Testis (tissue), 3 donors: ENCODE results near the gene TRIM50. TPM values are rescaled to one million over a fixed set of nuclear protein-coding genes. Genes with fewer than 3 reads are reported as not detected.
A peak's percentile ranks its signal among the peaks of the same experiment; 100 is the strongest.

ENCODE experiments used
- DNase-seq: peaks from one replicate; pipeline ENCODE4 v3.0.0-alpha.2; 2019
- H3K27ac ChIP-seq, 2 donors: fragments of 200-600 bp; sonication (generic); one replicate each; pipeline ENCODE4 v1.5.1; 2019
- H3K27me3 ChIP-seq: fragments of 200-600 bp; sonication (generic); one replicate; pipeline ENCODE4 v1.5.1; 2019
- H3K36me3 ChIP-seq: fragments of 200-600 bp; sonication (generic); one replicate; pipeline ENCODE4 v1.5.1; 2017; ENCODE audit warnings: low read depth; ENCODE audit errors: missing control alignments
- H3K4me1 ChIP-seq: fragments of 200-600 bp; sonication (generic); one replicate; pipeline ENCODE4 v1.5.1; 2019
- H3K4me3 ChIP-seq, 2 donors: fragments of 200-600 bp; sonication (generic); one replicate each; pipeline ENCODE4 v1.5.1; 2017 to 2019
- H3K9me3 ChIP-seq: fragments of 200-600 bp; sonication (generic); one replicate; pipeline ENCODE4 v1.5.1; 2017
- CTCF ChIP-seq, 3 experiments: fragments of 450-650 bp in 2 of 3; fragments of 200-600 bp in 1 of 3; sonication (generic) in 1 of 3; IDR thresholded peaks; one replicate each; pipeline ENCODE4 v1.5.1; 2016 to 2019; ENCODE audit warnings: antibody characterized with exemption in 3 of 3, mild to moderate bottlenecking in 2 of 3, moderate library complexity in 1 of 3
- POLR2A ChIP-seq: fragments of 450-650 bp; IDR thresholded peaks from one replicate; pipeline ENCODE4 v1.6.1; 2017; ENCODE audit warnings: antibody characterized with exemption, mild to moderate bottlenecking, moderate library complexity
- WGBS, 2 donors: methylation state at CpG; one replicate each; pipeline ENCODE4 v1.1.5; 2018; 5-methylcytosine and 5-hydroxymethylcytosine counted together
- intact Hi-C: fragments of 100-400 bp; cut with DNase I; formaldehyde crosslinking; loops from one replicate; pipeline ENCODE4 v1.15.1; 2023; ENCODE audit warnings: low total_unique reads
- polyA plus RNA-seq: library from polyadenylated mRNA; stranded (reverse); fragments of 350-450 nt; fragmentation: Illumina TruSeq; extraction: RNeasy Lipid Tissue Mini Kit (QIAGEN cat#74804); gene quantifications from one replicate; pipeline ENCODE4 v1.2.3, GENCODE V29; 2014; ENCODE audit warnings: low read depth, low replicate concordance; ENCODE audit not compliant: insufficient read depth
- total RNA-seq, 2 donors: library from RNA; depleted of rRNA; stranded (reverse); fragments of >200 nt; gene quantifications; one replicate each; pipeline ENCODE4 v1.2.3, GENCODE V29; 2016

Gene TRIM50
- total and polyA plus RNA-seq, 3 donors from 2014 or later, result 10.8 to 16.3 (median 13.5) TPM

- no peaks in the 10 kb centered on the region for H3K36me3 ChIP-seq
- intact Hi-C loops, result no loop called here
- no peak overlapping the region for H3K4me3 ChIP-seq
- no peak overlapping the region for H3K27ac ChIP-seq
- H3K4me1 ChIP-seq, result no peaks in the 10 kb centered on the region
- WGBS, 2 donors, result 74 to 77% methylated on average over 4 of the region's 4 CpGs
- no peak for TF ChIP-seq POLR2A
- no peak for TF ChIP-seq CTCF (IDR thresholded peaks at IDR 0.05)
- no peak for DNase-seq
- H3K27me3 ChIP-seq, result no peaks in the 10 kb centered on the region
- H3K9me3 ChIP-seq, result no peaks in the 10 kb centered on the region
Observed at GRCh38 chr7:73345538-73345937, 17.7 kb upstream of the TRIM50 start.

DNA sequence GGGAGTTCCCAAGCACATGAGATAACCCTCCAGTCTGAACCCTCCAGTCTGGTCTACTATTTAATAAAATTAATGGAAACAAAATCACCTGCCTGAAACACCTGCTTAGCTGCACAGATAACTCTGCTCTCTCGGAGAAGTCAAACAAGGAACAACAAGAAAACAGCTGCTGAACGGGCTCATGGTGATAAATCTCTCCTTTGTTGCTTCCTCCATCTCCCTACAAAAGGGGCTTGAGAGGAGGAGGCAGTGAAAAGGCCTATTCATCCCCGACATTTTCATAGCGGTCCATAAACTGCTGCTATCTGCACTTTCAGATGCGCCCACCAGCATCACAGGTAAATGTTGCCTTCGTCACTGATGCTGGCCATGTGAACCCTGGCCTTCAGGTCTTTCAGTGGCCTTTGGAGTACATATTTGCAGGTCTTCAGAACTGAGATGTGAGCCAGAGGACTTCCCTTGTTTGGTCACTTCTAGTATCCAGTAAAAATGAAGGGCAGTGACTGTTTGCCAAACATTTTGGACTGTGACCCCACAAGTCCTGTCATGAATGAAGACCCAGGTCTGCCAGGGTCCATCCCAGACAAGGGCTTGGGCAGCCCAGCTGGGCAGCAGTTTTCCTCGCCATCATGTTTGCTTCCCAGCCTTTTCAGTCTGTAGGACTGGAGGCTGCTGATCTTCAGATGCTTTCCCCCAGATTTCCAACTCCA lies 15.9 kb upstream of the TRIM50 start:
- Histone ChIP-seq H3K36me3 (no peaks in the 10 kb centered on the region), H3K27me3 (no peaks in the 10 kb centered on the region), H3K9me3 (no peaks in the 10 kb centered on the region), H3K4me1 (no peaks in the 10 kb centered on the region), H3K4me3 (no peak overlapping the region), H3K27ac (no peak overlapping the region)
- DNase-seq, result no peak
- intact Hi-C loops, result loop anchor here (5.0 kb wide), 1 partner anchor 108 kb away; no protein-coding TSS in a partner anchor
- TF ChIP-seq POLR2A (no peak), CTCF (IDR thresholded peaks at IDR 0.05) (no peak)
- 87 to 91% methylated on average over 7 of the region's 7 CpGs for WGBS, 2 donors

DNA sequence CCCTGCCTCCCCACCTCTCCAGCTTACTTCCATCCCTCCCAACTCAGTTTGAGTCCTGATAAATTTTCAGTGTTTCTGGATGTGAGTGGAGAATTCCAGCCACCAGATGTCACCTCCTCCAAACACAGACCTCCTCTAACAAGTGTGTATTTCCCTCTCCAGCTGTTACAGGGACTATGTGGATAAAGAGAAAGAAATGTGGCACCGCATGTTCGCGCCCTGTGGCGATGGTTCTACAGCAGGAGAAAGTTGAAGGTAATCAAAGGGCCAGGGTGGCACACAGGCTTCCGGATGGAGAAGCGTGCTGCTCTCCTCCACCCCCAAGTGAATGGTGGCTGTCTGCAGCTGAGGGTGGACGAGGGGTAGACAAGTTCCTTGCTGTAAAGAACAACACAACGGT lies 14.8 kb upstream of the TRIM50 start:
- Histone ChIP-seq H3K27me3 (no peaks in the 10 kb centered on the region), H3K36me3 (no peaks in the 10 kb centered on the region), H3K27ac (no peak overlapping the region), H3K4me3 (no peak overlapping the region), H3K9me3 (no peaks in the 10 kb centered on the region), H3K4me1 (no peaks in the 10 kb centered on the region)
- DNase-seq, result peak; percentile 33
- WGBS, 2 donors, result 51 to 58% methylated on average over 8 of the region's 8 CpGs
- intact Hi-C loops, result loop anchor here (5.0 kb wide), 1 partner anchor 110 kb away; no protein-coding TSS in a partner anchor
- no peak for TF ChIP-seq POLR2A
- peak in 2 of 3 experiments; percentile 45 for TF ChIP-seq CTCF (IDR thresholded peaks at IDR 0.05)

DNA sequence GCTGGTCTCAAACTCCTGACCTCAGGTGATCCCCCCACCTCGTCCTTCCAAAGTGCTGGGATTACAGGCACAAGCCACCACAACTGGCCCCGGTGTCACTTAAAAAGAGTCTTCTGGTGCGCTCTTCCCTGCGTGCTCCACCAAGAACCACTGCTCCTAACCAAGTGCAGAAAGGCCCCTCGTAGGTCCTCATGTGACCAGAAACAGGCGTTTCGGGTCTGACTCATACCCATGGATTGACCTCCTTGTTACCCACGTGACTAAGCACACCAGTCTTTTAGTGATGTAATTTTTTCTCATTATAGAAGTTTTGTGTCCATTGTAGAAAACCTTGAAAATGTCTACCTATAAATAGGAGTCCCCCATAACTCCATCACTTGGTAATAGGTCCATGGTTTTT lies 14.0 kb upstream of the TRIM50 start:
- Histone ChIP-seq H3K27ac (no peak overlapping the region), H3K27me3 (no peaks in the 10 kb centered on the region), H3K36me3 (no peaks in the 10 kb centered on the region), H3K9me3 (no peaks in the 10 kb centered on the region), H3K4me3 (no peak overlapping the region), H3K4me1 (no peaks in the 10 kb centered on the region)
- intact Hi-C loops, result loop anchor here (5.0 kb wide), 1 partner anchor 110 kb away; no protein-coding TSS in a partner anchor
- no peak for DNase-seq
- TF ChIP-seq POLR2A, result no peak
- TF ChIP-seq CTCF (IDR thresholded peaks at IDR 0.05), result no peak
- WGBS, 2 donors, result 80 to 82% methylated on average over 8 of the region's 8 CpGs

DNA sequence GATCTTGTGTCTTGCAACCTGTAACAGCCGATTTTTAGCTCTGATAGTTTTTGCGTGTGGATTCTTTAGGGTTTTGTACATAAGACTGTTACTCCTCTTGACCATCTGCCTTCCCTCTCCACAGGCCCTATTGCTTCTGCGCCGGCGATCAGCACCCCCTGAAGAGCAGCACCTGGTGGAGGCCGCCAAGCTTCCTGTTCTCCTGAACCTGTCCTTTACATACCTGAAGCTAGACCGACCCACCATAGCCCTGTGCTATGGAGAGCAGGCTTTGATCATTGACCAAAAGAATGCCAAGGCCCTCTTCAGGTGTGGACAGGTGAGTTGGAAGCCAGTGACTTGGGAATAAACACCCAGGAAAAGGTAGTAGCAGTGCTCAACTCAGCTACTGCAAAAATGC lies 12.6 kb upstream of the TRIM50 start:
- Histone ChIP-seq H3K4me1 (no peaks in the 10 kb centered on the region), H3K27ac (no peak overlapping the region), H3K4me3 (no peak overlapping the region), H3K9me3 (no peaks in the 10 kb centered on the region), H3K27me3 (no peaks in the 10 kb centered on the region), H3K36me3 (no peaks in the 10 kb centered on the region)
- no peak for TF ChIP-seq POLR2A
- no peak for TF ChIP-seq CTCF (IDR thresholded peaks at IDR 0.05)
- WGBS, 2 donors, result 75 to 80% methylated on average over 7 of the region's 7 CpGs
- no peak for DNase-seq
- intact Hi-C loops, result loop anchor here (5.0 kb wide), 1 partner anchor 112 kb away; no protein-coding TSS in a partner anchor
